Ovary (tissue), 9 donors: ENCODE measurements around the gene IQSEC1. TPM values are rescaled to one million over a fixed set of nuclear protein-coding genes. Genes with fewer than 3 reads are reported as not detected.

ENCODE experiments used
- DNase-seq, 5 donors: peaks; one replicate each; pipeline ENCODE4 v3.0.0-alpha.2; 2019 to 2020
- H3K27ac ChIP-seq, 2 donors: fragments of 200-600 bp; one replicate each; pipeline versions ENCODE4 v1.5.1 to v1.8.0; 2019 to 2022
- H3K27me3 ChIP-seq: fragments of 200-600 bp; one replicate; pipeline ENCODE4 v1.8.0; 2022
- H3K36me3 ChIP-seq: fragments of 200-600 bp; sonication (generic); one replicate; pipeline ENCODE4 v1.5.1; 2019
- H3K4me1 ChIP-seq: one replicate; pipeline ENCODE4 v1.8.1; 2013; ENCODE audit warnings: mild to moderate bottlenecking, moderate library complexity; ENCODE audit not compliant: insufficient read depth
- H3K4me3 ChIP-seq: fragments of 200-600 bp; sonication (generic); one replicate; pipeline ENCODE4 v1.5.1; 2017
- H3K9me3 ChIP-seq, 2 donors: fragments of 200-600 bp in 1 of 2; sonication (generic) in 1 of 2; one replicate each; pipeline versions ENCODE4 v1.5.1 to v1.8.1; 2013 to 2019; ENCODE audit warnings: mild to moderate bottlenecking in 1 of 2, moderate library complexity in 1 of 2
- CTCF ChIP-seq, 3 donors: fragments of 450-650 bp in 2 of 3; fragments of 200-600 bp in 1 of 3; IDR thresholded peaks; one replicate each; pipeline versions ENCODE4 v1.5.1 to v1.8.0; 2016 to 2022; ENCODE audit warnings: antibody characterized with exemption in 3 of 3, mild to moderate bottlenecking in 1 of 3
- EP300 ChIP-seq: sonication (generic); formaldehyde crosslinking; IDR thresholded peaks from one replicate; pipeline ENCODE4 v1.6.1; 2017; ENCODE audit warnings: antibody characterized with exemption
- POLR2A ChIP-seq: fragments of 450-650 bp; IDR thresholded peaks from one replicate; pipeline ENCODE4 v1.6.1; 2017; ENCODE audit warnings: antibody characterized with exemption, mild to moderate bottlenecking, moderate library complexity
- WGBS, 3 donors: extraction: QIAGEN DNeasy Blood & Tissue Kit in 1 of 3; methylation state at CpG; one replicate each; pipeline versions ENCODE4 v1.1.5 to v1.1.7; 2013 to 2017; 5-methylcytosine and 5-hydroxymethylcytosine counted together
- intact Hi-C, 4 donors: fragments of 100-400 bp; cut with DNase I; formaldehyde crosslinking; loops; one replicate each; pipeline versions ENCODE4 v1.11.0 to v1.15.1; 2022 to 2023
- polyA plus RNA-seq, 2 donors: library from polyadenylated mRNA; stranded (reverse); fragments of 200-250 nt in 1 of 2; fragments of 350-450 nt in 1 of 2; fragmentation: Illumina TruSeq in 1 of 2; extraction: RNeasy Lipid Tissue Mini Kit (QIAGEN cat#74804) in 1 of 2; gene quantifications; one replicate each; pipeline ENCODE4 v1.2.3, GENCODE V29; 2013 to 2014
- total RNA-seq, 7 donors: library from RNA; depleted of rRNA in 2 of 7; stranded (reverse); fragments of >200 nt in 2 of 7; fragmentation: NEBNext Ultra II Directional in 3 of 7; extraction: Animal tissue kit (Norgen Biotek cat#: 25700) in 3 of 7; gene quantifications; one replicate each; pipeline versions ENCODE4 v1.1.0 to v1.2.4, GENCODE V29; 2016 to 2023
- donor health status: DM: no; HTN: no; CAD: no; lungs with moderate emphysema.
- donor health status: DM: no; HTN: no; CAD: no.
- donor health status: Bipolar disorder and iron deficiency.
- donor health status: DM: yes; HTN: yes; CAD: no.
- donor health status: DM: no; HTN: no; CAD: no.
- donor health status: DM: yes; HTN: yes; CAD: no.

Gene IQSEC1
- total and polyA plus RNA-seq, 9 donors, result 20.9 to 55.4 (median 45.1) TPM

DNA sequence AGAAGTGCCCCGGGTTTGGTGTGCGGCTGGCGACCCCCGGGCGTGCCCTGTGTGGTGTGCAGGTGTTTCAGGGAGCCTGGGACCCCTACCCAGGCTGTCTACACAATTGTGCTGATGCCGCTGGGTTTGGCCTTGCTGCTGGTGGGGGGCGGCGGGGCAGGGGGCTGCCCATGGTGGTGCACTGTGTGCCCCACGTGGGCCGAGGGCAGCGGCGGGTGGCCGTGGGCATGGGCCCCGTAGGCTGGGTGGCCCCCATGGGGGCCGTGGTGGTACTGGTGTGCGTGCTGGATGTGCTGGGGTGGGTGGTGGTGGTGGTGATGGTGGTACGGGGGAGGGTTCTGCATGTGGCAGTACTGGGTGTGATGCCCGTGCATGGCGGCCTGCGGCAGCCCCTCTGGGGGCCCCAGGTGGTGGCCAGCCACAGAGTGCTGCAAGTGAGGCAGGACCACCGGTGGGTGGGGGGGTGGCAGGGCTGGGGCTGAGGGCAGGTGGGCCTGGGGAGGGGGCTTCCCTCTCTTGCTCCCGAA lies 172.3 kb downstream of the IQSEC1 start:
- intact Hi-C loops, result loop anchor here in 1 of 4 donors (10.0 kb wide), 1 partner anchor 94 kb away; no protein-coding TSS in a partner anchor
- 90 to 93% (median 93%) methylated on average over 22 of the region's 22 CpGs for WGBS, 3 donors
- no peaks in the 10 kb centered on the region for H3K36me3 ChIP-seq

GRCh38 chr3:12898965-12899755 lies 174.1 kb downstream of the IQSEC1 start:
- intact Hi-C loops, result loop anchor here in 1 of 4 donors (5.0 kb wide), 1 partner anchor 93 kb away; no protein-coding TSS in a partner anchor

More for the DNA sequence above, 172.3 kb downstream of the IQSEC1 start:
- H3K27me3 ChIP-seq, result no peaks in the 10 kb centered on the region
- no peak overlapping the region for H3K4me3 ChIP-seq
- H3K27ac ChIP-seq, result no peak overlapping the region
- no peak for DNase-seq
- TF ChIP-seq CTCF (IDR thresholded peaks at IDR 0.05) (no peak), EP300 (no peak), POLR2A (no peak)
- H3K9me3 ChIP-seq, result no peaks in the 10 kb centered on the region
- H3K4me1 ChIP-seq, result no peaks in the 10 kb centered on the region

DNA sequence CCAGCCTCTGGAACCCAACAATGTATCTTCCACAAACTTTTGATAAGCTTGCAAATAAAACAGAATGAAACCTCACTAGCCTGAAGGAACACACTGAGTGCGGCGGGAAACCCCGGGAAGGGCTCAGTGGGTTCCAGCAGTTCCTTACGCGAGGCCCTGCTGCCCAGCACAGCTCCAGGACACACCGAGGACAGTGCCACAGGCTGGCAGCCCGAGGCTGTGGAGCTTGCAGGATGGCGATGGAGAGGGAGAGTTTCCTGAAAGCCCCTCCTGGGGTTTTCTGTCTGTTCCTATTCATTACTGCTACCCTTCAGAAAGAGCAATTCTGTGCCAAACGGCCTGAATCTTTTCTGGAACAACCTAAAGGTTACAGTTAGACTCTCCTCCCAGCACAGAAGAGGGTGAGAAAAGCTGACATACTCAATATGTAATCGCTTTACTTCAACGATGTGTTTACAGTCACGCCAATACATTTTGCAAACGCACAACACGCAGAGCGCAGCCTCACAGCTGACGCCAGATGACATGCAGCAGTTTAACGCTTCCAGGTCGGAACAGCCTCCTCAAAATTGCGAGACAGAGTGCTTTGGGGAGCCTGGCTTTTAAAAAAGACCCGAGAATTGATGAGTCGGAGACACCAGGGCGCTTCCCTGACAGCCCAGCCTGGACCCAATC lies 174.8 kb downstream of the IQSEC1 start:
- intact Hi-C loops, result loop anchor here in 1 of 4 donors (5.0 kb wide), 1 partner anchor 94 kb away; no protein-coding TSS in a partner anchor
- TF ChIP-seq CTCF (IDR thresholded peaks at IDR 0.05) (no peak), EP300 (no peak), POLR2A (no peak)
- no peak for DNase-seq
- H3K36me3 ChIP-seq, result no peaks in the 10 kb centered on the region
- no peaks in the 10 kb centered on the region for H3K4me1 ChIP-seq
- H3K4me3 ChIP-seq, result no peak overlapping the region
- no peak overlapping the region for H3K27ac ChIP-seq
- no peaks in the 10 kb centered on the region for H3K9me3 ChIP-seq
- WGBS, 3 donors, result 67 to 85% (median 83%) methylated on average over 22 of the region's 22 CpGs
- H3K27me3 ChIP-seq, result no peaks in the 10 kb centered on the region

More at GRCh38 chr3:12898965-12899755, 174.1 kb downstream of the IQSEC1 start:
- Histone ChIP-seq H3K27ac (no peak overlapping the region), H3K4me1 (no peaks in the 10 kb centered on the region), H3K27me3 (no peaks in the 10 kb centered on the region), H3K9me3 (no peaks in the 10 kb centered on the region), H3K4me3 (no peak overlapping the region), H3K36me3 (no peaks in the 10 kb centered on the region)
- TF ChIP-seq POLR2A, result no peak
- no peak for TF ChIP-seq CTCF (IDR thresholded peaks at IDR 0.05)
- no peak for TF ChIP-seq EP300
- DNase-seq, result no peak
- 84 to 90% (median 87%) methylated on average over 40 of the region's 40 CpGs for WGBS, 3 donors
